Measurements from ENCODE around the gene VEPH1.

VEPH1 gene

DNA sequence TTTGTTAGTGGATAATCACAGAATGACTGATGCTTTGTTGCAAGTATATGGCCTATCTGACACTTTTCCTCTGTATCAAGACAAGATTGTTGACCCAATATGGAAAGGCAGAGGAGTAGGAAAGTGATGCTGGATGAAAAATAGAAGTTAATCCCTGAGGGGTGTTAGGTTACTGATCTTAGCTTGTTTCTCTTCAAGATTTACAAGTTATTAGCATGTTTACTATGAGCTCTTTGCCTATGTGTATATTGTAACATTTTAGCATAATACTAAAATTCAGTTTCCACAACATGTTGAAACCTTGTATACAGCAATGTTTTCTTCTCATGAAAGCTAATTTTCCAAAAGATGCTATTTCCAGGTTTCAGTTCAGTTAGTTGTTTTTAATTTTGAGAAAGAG, 222.9 kb downstream of the VEPH1 start:
- Histone ChIP-seq H3K9me3 (ENCODE audit: control insufficient read depth, insufficient read depth, low read length) (no peaks in the 10 kb centered on the region), H3K9me2 (replicated peaks; ENCODE audit: control insufficient read depth, low read length) (no peaks in the 10 kb centered on the region)

DNA sequence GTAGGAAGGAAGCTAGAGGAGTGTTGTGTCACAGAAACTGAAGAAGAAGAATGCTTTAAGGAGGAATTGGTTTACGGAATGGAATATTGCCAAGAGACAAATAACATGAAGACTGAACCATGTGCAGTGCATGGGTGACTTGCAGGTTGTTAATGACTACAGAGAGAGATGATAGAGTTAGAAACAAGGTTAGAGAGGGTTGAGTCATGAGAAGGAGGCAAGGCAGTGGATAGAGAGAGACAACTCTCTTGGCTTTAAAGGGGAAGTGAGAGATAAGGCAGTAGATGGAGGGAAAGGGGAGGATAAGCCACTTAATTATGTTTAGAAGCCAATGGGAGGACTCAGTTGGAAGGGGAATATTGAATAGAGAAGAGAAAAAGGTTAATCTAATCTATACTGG, 224.0 kb downstream of the VEPH1 start:
- H3K4me3 ChIP-seq (ENCODE audit: low read length): no peak overlapping the region

More for the DNA sequence above, 222.9 kb downstream of the VEPH1 start:
- Histone ChIP-seq H3K36me3 (ENCODE audit: control insufficient read depth, low read length) (no peaks in the 10 kb centered on the region), H3K4me2 (ENCODE audit: low read length) (no peak overlapping the region), H3K27me3 (ENCODE audit: control insufficient read depth, low read length) (no peaks in the 10 kb centered on the region), H3K27ac (ENCODE audit: low read depth, low read length) (no peak overlapping the region), H3K4me1 (ENCODE audit: control insufficient read depth, low read length) (no peaks in the 10 kb centered on the region), H4K20me1 (ENCODE audit: control insufficient read depth, insufficient read depth, low read depth, low read length) (no peaks in the 10 kb centered on the region), H3K4me3 (ENCODE audit: low read length) (no peak overlapping the region), H3K79me2 (ENCODE audit: control insufficient read depth, low read length) (no peaks in the 10 kb centered on the region), H3F3A (ENCODE audit: control insufficient read depth, insufficient read depth) (no peaks in the 10 kb centered on the region)
- TF ChIP-seq CTCF (IDR thresholded peaks at IDR 0.05; ENCODE audit: low read depth, low read length, poor library complexity, severe bottlenecking) (no peak), EZH2phosphoT487 (IDR thresholded peaks at IDR 0.05; ENCODE audit: borderline replicate concordance, low read length) (no peak)

GRCh38 chr3:157276801-157277200, 226.4 kb downstream of the VEPH1 start:
- no peaks in the 10 kb centered on the region for H3K4me1 ChIP-seq (ENCODE audit: control insufficient read depth, low read length)
- H3K4me3 ChIP-seq (ENCODE audit: low read length): no peak overlapping the region
- H3F3A ChIP-seq (ENCODE audit: control insufficient read depth, insufficient read depth): no peaks in the 10 kb centered on the region
- no peaks in the 10 kb centered on the region for H3K36me3 ChIP-seq (ENCODE audit: control insufficient read depth, low read length)
- TF ChIP-seq CTCF (IDR thresholded peaks at IDR 0.05; ENCODE audit: low read depth, low read length, poor library complexity, severe bottlenecking) (no peak), EZH2phosphoT487 (IDR thresholded peaks at IDR 0.05; ENCODE audit: borderline replicate concordance, low read length) (no peak)
- no peaks in the 10 kb centered on the region for H3K9me2 ChIP-seq (replicated peaks; ENCODE audit: control insufficient read depth, low read length)
- H4K20me1 ChIP-seq (ENCODE audit: control insufficient read depth, insufficient read depth, low read depth, low read length): no peaks in the 10 kb centered on the region
- H3K9me3 ChIP-seq (ENCODE audit: control insufficient read depth, insufficient read depth, low read length): no peaks in the 10 kb centered on the region
- no peaks in the 10 kb centered on the region for H3K79me2 ChIP-seq (ENCODE audit: control insufficient read depth, low read length)
- no peaks in the 10 kb centered on the region for H3K27me3 ChIP-seq (ENCODE audit: control insufficient read depth, low read length)
- no peak overlapping the region for H3K27ac ChIP-seq (ENCODE audit: low read depth, low read length)
- H3K4me2 ChIP-seq (ENCODE audit: low read length): no peak overlapping the region

More for the DNA sequence above, 224.0 kb downstream of the VEPH1 start:
- Histone ChIP-seq H3K4me1 (ENCODE audit: control insufficient read depth, low read length) (no peaks in the 10 kb centered on the region), H3K36me3 (ENCODE audit: control insufficient read depth, low read length) (no peaks in the 10 kb centered on the region), H3K79me2 (ENCODE audit: control insufficient read depth, low read length) (no peaks in the 10 kb centered on the region), H4K20me1 (ENCODE audit: control insufficient read depth, insufficient read depth, low read depth, low read length) (no peaks in the 10 kb centered on the region), H3K9me3 (ENCODE audit: control insufficient read depth, insufficient read depth, low read length) (no peaks in the 10 kb centered on the region), H3K4me2 (ENCODE audit: low read length) (no peak overlapping the region), H3K27me3 (ENCODE audit: control insufficient read depth, low read length) (no peaks in the 10 kb centered on the region), H3F3A (ENCODE audit: control insufficient read depth, insufficient read depth) (no peaks in the 10 kb centered on the region), H3K9me2 (replicated peaks; ENCODE audit: control insufficient read depth, low read length) (no peaks in the 10 kb centered on the region), H3K27ac (ENCODE audit: low read depth, low read length) (no peak overlapping the region)
- no peak for TF ChIP-seq EZH2phosphoT487 (IDR thresholded peaks at IDR 0.05; ENCODE audit: borderline replicate concordance, low read length)
- no peak for TF ChIP-seq CTCF (IDR thresholded peaks at IDR 0.05; ENCODE audit: low read depth, low read length, poor library complexity, severe bottlenecking)

- TF ChIP-seq CTCF (IDR thresholded peaks at IDR 0.05; ENCODE audit: low read depth, low read length, poor library complexity, severe bottlenecking) (no peak), EZH2phosphoT487 (IDR thresholded peaks at IDR 0.05; ENCODE audit: borderline replicate concordance, low read length) (no peak)
- Histone ChIP-seq H3K27me3 (ENCODE audit: control insufficient read depth, low read length) (no peaks in the 10 kb centered on the region), H3K27ac (ENCODE audit: low read depth, low read length) (no peak overlapping the region), H3K79me2 (ENCODE audit: control insufficient read depth, low read length) (no peaks in the 10 kb centered on the region), H4K20me1 (ENCODE audit: control insufficient read depth, insufficient read depth, low read depth, low read length) (no peaks in the 10 kb centered on the region), H3K4me3 (ENCODE audit: low read length) (no peak overlapping the region), H3F3A (ENCODE audit: control insufficient read depth, insufficient read depth) (no peaks in the 10 kb centered on the region), H3K4me2 (ENCODE audit: low read length) (no peak overlapping the region), H3K4me1 (ENCODE audit: control insufficient read depth, low read length) (no peaks in the 10 kb centered on the region), H3K9me3 (ENCODE audit: control insufficient read depth, insufficient read depth, low read length) (no peaks in the 10 kb centered on the region), H3K36me3 (ENCODE audit: control insufficient read depth, low read length) (no peaks in the 10 kb centered on the region), H3K9me2 (replicated peaks; ENCODE audit: control insufficient read depth, low read length) (no peaks in the 10 kb centered on the region)
Measured at GRCh38 chr3:157275832-157276231, 227.4 kb downstream of the VEPH1 start.

Data from DOHH2 (cell line).